Ishikawa (cell line): ENCODE measurements around the gene HOXC13.

Source experiments
- CEBPB ChIP-seq: IDR thresholded peaks from 2 replicates; pipeline ENCODE4 v1.6.1; 2012
- TAF1 ChIP-seq: IDR thresholded peaks from 2 replicates; pipeline ENCODE4 v1.6.1; 2012; ENCODE audit warnings: low read depth, mild to moderate bottlenecking
- TEAD4 ChIP-seq: IDR thresholded peaks from 2 replicates; pipeline ENCODE4 v1.6.1; 2012
- ZBTB7A ChIP-seq: IDR thresholded peaks from 2 replicates; pipeline ENCODE4 v1.6.1; 2012; ENCODE audit warnings: low read depth

Gene HOXC13

GRCh38 chr12:53995002-53995377 is 56.4 kb downstream of the HOXC13 start:
- no peak for TF ChIP-seq TAF1
- 0 out of 2 replicates have a peak, but pooled peaks have one; percentile 6 for TF ChIP-seq ZBTB7A

GRCh38 chr12:53995378-53996239 is 57.0 kb downstream of the HOXC13 start:
- TF ChIP-seq TEAD4 (0 out of 2 replicates have a peak, but pooled peaks have one; percentile 14), ZBTB7A (peak; percentile 45; the same call in 1 of the 2 replicates), CEBPB (no peak)
